Measurements from ENCODE around the gene IRS1. TPM values are rescaled to one million over a fixed set of nuclear protein-coding genes. Genes with fewer than 3 reads are reported as not detected.

Gene IRS1
- polyA plus RNA-seq, 1 donor, result 18.1 TPM

- DNase-seq, result no peak
These were observed 25.4 kb upstream of the IRS1 start for GRCh38 chr2:226825056-226825455.

GRCh38 chr2:226818930-226819329, 19.3 kb upstream of the IRS1 start:
- DNase-seq, result no peak

GRCh38 chr2:226813148-226813701, 13.6 kb upstream of the IRS1 start:
- DNase-seq, result no peak

- no peak for DNase-seq
These were observed 3.8 kb upstream of the IRS1 start for GRCh38 chr2:226803410-226803809.

GRCh38 chr2:226802573-226802972, 3.0 kb upstream of the IRS1 start:
- peak; percentile 67 for DNase-seq

GRCh38 chr2:226800941-226801784, 1.5 kb upstream of the IRS1 start:
- peak; percentile 61 for DNase-seq

- DNase-seq, result no peak
These were observed 638 bp upstream of the IRS1 start for GRCh38 chr2:226799976-226800940.

- DNase-seq, result peak; percentile 61
These were observed 1.0 kb downstream of the IRS1 start for GRCh38 chr2:226798422-226799210.

GRCh38 chr2:226797989-226798421, 1.6 kb downstream of the IRS1 start:
- DNase-seq, result no peak

- DNase-seq, result no peak
These were observed 2.2 kb downstream of the IRS1 start for GRCh38 chr2:226797289-226797988.

- no peak for DNase-seq
These were observed 2.8 kb downstream of the IRS1 start for GRCh38 chr2:226796840-226797288.

GRCh38 chr2:226796012-226796839, 3.4 kb downstream of the IRS1 start:
- DNase-seq, result no peak

- DNase-seq, result no peak
These were observed 4.2 kb downstream of the IRS1 start for GRCh38 chr2:226795281-226796011.

GRCh38 chr2:226794751-226795171, 4.9 kb downstream of the IRS1 start:
- peak; percentile 31 for DNase-seq

- no peak for DNase-seq
These were observed 5.4 kb downstream of the IRS1 start for GRCh38 chr2:226794196-226794661.

GRCh38 chr2:226793646-226794045, 6.0 kb downstream of the IRS1 start:
- DNase-seq, result no peak

- no peak for DNase-seq
These were observed 7.3 kb downstream of the IRS1 start for GRCh38 chr2:226792155-226792881.

GRCh38 chr2:226791487-226792081, 8.0 kb downstream of the IRS1 start:
- DNase-seq, result peak; percentile 87

Measured in hindlimb muscle (tissue), 1 donor.